Caco-2 (cell line): Measurements from ENCODE around the gene CROCC. TPM values are rescaled to one million over a fixed set of nuclear protein-coding genes. Genes with fewer than 3 reads are reported as not detected.
A peak's percentile ranks its signal among the peaks of the same experiment; 100 is the strongest.

Experiments
- BruUV-seq: library from RNA; stranded (reverse); fragments of 400-500 nt; replicated peaks from 2 replicates; lab custom pipeline; 2021; lab: Mats Ljungman, UMichigan
- CTCF ChIA-PET: fragments of 300-600 bp; sonication (Branson Sonifier 250); formaldehyde crosslinking; loops from one replicate; lab custom pipeline; 2022; ENCODE audit warnings: antibody characterized with exemption; lab: Charles Lee
- POLR2A ChIA-PET: fragments of 300-600 bp; sonication (Branson Sonifier 250); formaldehyde crosslinking; loops from one replicate; lab custom pipeline; 2022; ENCODE audit warnings: antibody characterized with exemption; lab: Charles Lee
- DNase-seq, 2 experiments: peaks; one replicate each; pipeline versions ENCODE4 v3.0.0 to v3.0.0-alpha.2; 2020 to 2022
- H3K27me3 ChIP-seq: replicated peaks from 2 replicates; pipeline ENCODE4 v1.6.0; 2011; ENCODE audit warnings: low read length; ENCODE audit not compliant: control insufficient read depth, insufficient read depth
- H3K36me3 ChIP-seq: 2 replicates; pipeline ENCODE4 v1.5.1; 2011; ENCODE audit warnings: low read length; ENCODE audit not compliant: control insufficient read depth, insufficient read depth
- H3K4me1 ChIP-seq: fragments of 250-450 bp; sonication (Bioruptor Pico); 2 replicates; pipeline ENCODE4 v1.5.1; 2020; ENCODE audit warnings: mild to moderate bottlenecking
- H3K4me3 ChIP-seq: 2 replicates; pipeline ENCODE4 v1.5.1; 2011; ENCODE audit warnings: low read depth, mild to moderate bottlenecking, control low read depth, low read length
- H3K9me3 ChIP-seq: fragments of 250-450 bp; sonication (Bioruptor Pico); 2 replicates; pipeline ENCODE4 v1.5.1; 2020; ENCODE audit warnings: mild to moderate bottlenecking, moderate library complexity
- H3K27ac Mint-ChIP-seq: one replicate; pipeline ENCODE4 v1.8.0; 2022; ENCODE audit warnings: mixed read lengths; ENCODE audit not compliant: unreplicated experiment
- H3K27me3 Mint-ChIP-seq: one replicate; pipeline ENCODE4 v1.8.0; 2022; ENCODE audit warnings: mixed read lengths; ENCODE audit not compliant: insufficient read depth, unreplicated experiment
- H3K36me3 Mint-ChIP-seq: one replicate; pipeline ENCODE4 v1.8.0; 2022; ENCODE audit warnings: mild to moderate bottlenecking, mixed read lengths; ENCODE audit not compliant: insufficient read depth, unreplicated experiment
- H3K4me1 Mint-ChIP-seq: one replicate; pipeline ENCODE4 v1.8.0; 2022; ENCODE audit warnings: low read depth, mixed read lengths; ENCODE audit not compliant: unreplicated experiment
- H3K4me3 Mint-ChIP-seq: one replicate; pipeline ENCODE4 v1.8.0; 2022; ENCODE audit warnings: mild to moderate bottlenecking, moderate library complexity, mixed read lengths; ENCODE audit not compliant: unreplicated experiment
- H3K9me3 Mint-ChIP-seq: one replicate; pipeline ENCODE4 v1.8.0; 2022; ENCODE audit warnings: mixed read lengths; ENCODE audit not compliant: unreplicated experiment
- intact Hi-C: fragments of 100-400 bp; cut with micrococcal nuclease; formaldehyde crosslinking; loops from one replicate; pipeline ENCODE4 v1.10.0; 2022; ENCODE audit not compliant: unreplicated experiment
- total RNA-seq: library from RNA; stranded (reverse); gene quantifications from 2 replicates; pipeline ENCODE4 v1.2.3, GENCODE V29; 2022
- TF ChIP-seq, protein P1 (sequence below), 2 experiments: fragments of 200-600 bp in 1 of 2; IDR thresholded peaks; 1 replicate in 1 of 2; 2 replicates in 1 of 2; pipeline versions ENCODE4 v1.5.1 to v1.8.0; 2011 to 2022; ENCODE audit warnings: antibody characterized with exemption in 1 of 2, control low read depth in 1 of 2, inconsistent platforms in 1 of 2, low read depth in 1 of 2, low read length in 1 of 2, mild to moderate bottlenecking in 1 of 2, moderate library complexity in 1 of 2; ENCODE audit not compliant: insufficient read depth in 1 of 2, severe bottlenecking in 1 of 2, unreplicated experiment in 1 of 2

The CROCC gene
- total RNA-seq, 1 experiment from 2014 or later: 7.6 TPM

DNA sequence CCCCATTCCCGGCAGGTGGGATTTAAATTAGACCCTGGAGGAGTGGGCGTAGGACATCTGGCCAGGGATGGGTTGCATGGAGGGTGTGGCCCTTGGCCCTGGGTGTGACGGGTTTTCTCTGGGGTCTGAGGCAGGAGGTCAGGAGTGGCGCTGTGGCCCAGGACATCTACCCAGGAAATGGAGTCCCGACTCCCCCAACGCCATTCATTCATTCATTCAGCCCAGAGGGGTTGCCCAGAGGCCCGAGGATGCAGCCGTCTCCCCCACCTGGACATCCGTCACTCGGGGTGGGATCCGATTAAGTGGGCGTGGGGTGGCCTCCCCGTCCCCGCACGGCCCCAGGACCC lies 89.3 kb downstream of the CROCC start:
- Mint-ChIP-seq H3K36me3 (peaks cover 2% of the 10 kb centered on the region), H3K27ac (no peak overlapping the region), H3K4me1 (peaks cover 10% of the 10 kb centered on the region), H3K9me3 (no peaks in the 10 kb centered on the region), H3K4me3 (peak overlapping the region; percentile 66), H3K27me3 (no peaks in the 10 kb centered on the region)
- H3K27me3 ChIP-seq: no peaks in the 10 kb centered on the region
- no peaks in the 10 kb centered on the region for H3K36me3 ChIP-seq
- TF ChIP-seq, protein P1, sequence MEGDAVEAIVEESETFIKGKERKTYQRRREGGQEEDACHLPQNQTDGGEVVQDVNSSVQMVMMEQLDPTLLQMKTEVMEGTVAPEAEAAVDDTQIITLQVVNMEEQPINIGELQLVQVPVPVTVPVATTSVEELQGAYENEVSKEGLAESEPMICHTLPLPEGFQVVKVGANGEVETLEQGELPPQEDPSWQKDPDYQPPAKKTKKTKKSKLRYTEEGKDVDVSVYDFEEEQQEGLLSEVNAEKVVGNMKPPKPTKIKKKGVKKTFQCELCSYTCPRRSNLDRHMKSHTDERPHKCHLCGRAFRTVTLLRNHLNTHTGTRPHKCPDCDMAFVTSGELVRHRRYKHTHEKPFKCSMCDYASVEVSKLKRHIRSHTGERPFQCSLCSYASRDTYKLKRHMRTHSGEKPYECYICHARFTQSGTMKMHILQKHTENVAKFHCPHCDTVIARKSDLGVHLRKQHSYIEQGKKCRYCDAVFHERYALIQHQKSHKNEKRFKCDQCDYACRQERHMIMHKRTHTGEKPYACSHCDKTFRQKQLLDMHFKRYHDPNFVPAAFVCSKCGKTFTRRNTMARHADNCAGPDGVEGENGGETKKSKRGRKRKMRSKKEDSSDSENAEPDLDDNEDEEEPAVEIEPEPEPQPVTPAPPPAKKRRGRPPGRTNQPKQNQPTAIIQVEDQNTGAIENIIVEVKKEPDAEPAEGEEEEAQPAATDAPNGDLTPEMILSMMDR (IDR thresholded peaks at IDR 0.05; ENCODE audit: insufficient read depth in 1 of 2, low read depth in 1 of 2, low read length in 1 of 2, severe bottlenecking in 1 of 2, unreplicated experiment in 1 of 2): no peak
- peak overlapping the region; percentile 76 for H3K4me3 ChIP-seq
- DNase-seq: no peak
- BruUV-seq: no TSS peak
- CTCF ChIA-PET: no interaction called here
- intact Hi-C loops: no loop called here
- POLR2A ChIA-PET: no interaction called here
- H3K4me1 ChIP-seq: peaks cover 16% of the 10 kb centered on the region
- H3K9me3 ChIP-seq: no peaks in the 10 kb centered on the region

DNA sequence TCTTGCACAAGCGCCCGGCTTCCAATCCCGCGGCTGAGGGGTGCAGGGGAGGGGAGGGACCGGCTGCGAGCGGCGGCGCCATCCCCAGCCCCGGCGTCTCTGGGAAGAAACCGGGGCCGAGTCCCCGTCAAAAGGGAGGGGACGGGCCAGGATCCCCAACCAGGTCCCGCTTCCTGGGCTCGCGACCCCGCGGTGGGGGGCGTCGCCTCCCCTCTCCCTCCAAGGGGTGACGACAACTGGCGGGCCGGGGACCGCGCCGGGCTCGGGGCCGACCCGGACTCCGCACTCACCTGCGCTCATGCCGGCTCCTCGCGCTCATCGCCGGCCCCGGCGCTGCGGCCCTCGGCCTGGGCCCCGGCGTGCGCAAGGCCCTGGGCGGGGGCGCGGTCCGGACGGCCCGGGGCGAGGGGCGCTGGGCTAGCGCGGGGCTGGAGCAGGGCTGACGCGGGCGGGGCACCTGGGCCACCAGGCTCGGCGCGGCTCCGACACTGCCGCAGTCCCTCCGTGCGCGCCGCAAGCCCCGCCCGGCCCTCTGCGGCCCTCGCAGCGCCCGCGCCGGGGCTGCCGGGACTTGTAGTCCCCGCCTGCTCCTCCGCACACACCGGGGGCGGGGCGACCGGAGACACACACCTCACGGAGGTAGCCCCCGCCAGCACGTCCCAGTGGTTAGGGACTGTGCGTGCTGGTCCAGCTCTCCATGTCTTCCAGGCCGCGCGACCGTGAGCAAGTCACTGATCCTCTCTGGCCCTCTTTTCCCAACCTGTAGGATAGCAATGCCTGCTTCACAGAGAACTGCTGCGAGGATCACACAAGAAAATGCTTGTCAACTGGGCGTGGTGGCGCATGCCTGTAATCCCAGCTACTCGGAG lies 89.9 kb downstream of the CROCC start, which contains the start of gene ATP13A2:
ATP13A2 (minus strand) TSS at position 490 of the 869 bp plus-strand sequence; CDS start at position 300, 190 bp downstream.
- TF ChIP-seq, protein P1 (IDR thresholded peaks at IDR 0.05; ENCODE audit: insufficient read depth in 1 of 2, low read depth in 1 of 2, low read length in 1 of 2, severe bottlenecking in 1 of 2, unreplicated experiment in 1 of 2): no peak
- peak within 1 kb of the TSS; percentile 77 for H3K4me3 Mint-ChIP-seq
- no peak within 1 kb of the TSS for H3K27ac Mint-ChIP-seq
- peaks cover 9% of the 10 kb centered on the region for H3K36me3 Mint-ChIP-seq
- Histone ChIP-seq H3K9me3 (no peaks in the 10 kb centered on the region), H3K36me3 (no peaks in the 10 kb centered on the region), H3K4me1 (peaks cover 22% of the 10 kb centered on the region), H3K27me3 (no peaks in the 10 kb centered on the region), H3K4me3 (peak within 1 kb of the TSS; percentile 76)
- no peaks in the 10 kb centered on the region for H3K9me3 Mint-ChIP-seq
- POLR2A ChIA-PET: no interaction called here
- peak; percentile 87 to 91 for DNase-seq
- H3K27me3 Mint-ChIP-seq: no peaks in the 10 kb centered on the region
- peaks cover 10% of the 10 kb centered on the region for H3K4me1 Mint-ChIP-seq
- intact Hi-C loops: no loop called here
- no TSS peak for BruUV-seq
- CTCF ChIA-PET: interaction anchor here (1.2 kb wide), 1 partner anchor 51 kb away, joined by 4 read pairs; no protein-coding TSS in a partner anchor

DNA sequence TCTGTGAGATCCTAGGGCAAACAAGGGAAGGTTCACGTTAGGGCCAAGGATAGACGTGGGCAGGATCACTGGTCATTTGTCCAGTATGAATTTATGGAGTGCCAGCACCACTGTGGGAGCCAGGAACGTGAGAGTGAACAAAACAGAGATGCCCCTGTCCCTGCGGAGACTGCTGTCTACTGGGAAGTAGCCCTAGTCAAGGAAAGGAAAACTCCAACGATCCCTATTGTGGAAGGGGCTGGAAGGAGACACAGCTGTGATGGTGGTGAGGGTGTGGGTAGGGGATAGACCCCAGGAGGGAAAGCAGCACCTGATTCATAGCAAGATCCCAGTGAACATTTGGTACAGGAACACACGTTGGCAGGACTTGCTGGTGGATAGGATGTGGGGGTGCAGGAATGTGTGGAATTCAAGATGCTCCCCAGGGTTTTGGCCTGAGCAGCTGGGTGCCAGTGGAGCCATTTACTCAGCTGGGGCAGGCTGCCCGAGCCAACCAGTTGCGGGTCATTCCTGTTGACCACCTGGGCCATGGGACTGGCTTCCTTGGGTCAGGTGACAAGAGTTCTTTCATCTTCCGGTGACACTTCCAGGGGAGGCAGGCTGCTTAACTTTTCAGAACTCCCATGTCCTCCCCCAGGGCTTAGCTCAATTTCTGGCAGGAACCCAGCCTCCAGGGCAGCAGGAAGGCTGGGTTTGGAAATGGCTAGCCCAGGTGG lies 91.2 kb downstream of the CROCC start:
- BruUV-seq: no TSS peak
- ChIA-PET CTCF (interaction anchor here (1.2 kb wide), 1 partner anchor 52 kb away, joined by 4 read pairs; no protein-coding TSS in a partner anchor), POLR2A (no interaction called here)
- Histone ChIP-seq H3K4me3 (no peak overlapping the region), H3K36me3 (no peaks in the 10 kb centered on the region), H3K9me3 (no peaks in the 10 kb centered on the region), H3K27me3 (no peaks in the 10 kb centered on the region), H3K4me1 (peaks cover 23% of the 10 kb centered on the region)
- DNase-seq: no peak
- H3K4me1 Mint-ChIP-seq: peaks cover 10% of the 10 kb centered on the region
- peaks cover 9% of the 10 kb centered on the region for H3K36me3 Mint-ChIP-seq
- intact Hi-C loops: no loop called here
- no peaks in the 10 kb centered on the region for H3K27me3 Mint-ChIP-seq
- H3K9me3 Mint-ChIP-seq: no peaks in the 10 kb centered on the region
- peak overlapping the region; percentile 77 for H3K4me3 Mint-ChIP-seq
- H3K27ac Mint-ChIP-seq: no peak overlapping the region
- TF ChIP-seq, protein P1 (IDR thresholded peaks at IDR 0.05; ENCODE audit: insufficient read depth in 1 of 2, low read depth in 1 of 2, low read length in 1 of 2, severe bottlenecking in 1 of 2, unreplicated experiment in 1 of 2): no peak
